Ramos (cell line): ENCODE data around the gene GANC.

Source experiments
- in situ Hi-C: fragments of 300-500 bp; cut with MboI; formaldehyde crosslinking; loops from one replicate; pipeline ENCODE4 v1.14.3; 2022; ENCODE audit warnings: low sequenced_read_pairs; ENCODE audit not compliant: unreplicated experiment

GANC gene

GRCh38 chr15:42373936-42374335, 100.9 kb downstream of the GANC start:
- in situ Hi-C loops, result no loop called here

- in situ Hi-C loops, result no loop called here
Measured at GRCh38 chr15:42374810-42375209, 101.8 kb downstream of the GANC start.

DNA sequence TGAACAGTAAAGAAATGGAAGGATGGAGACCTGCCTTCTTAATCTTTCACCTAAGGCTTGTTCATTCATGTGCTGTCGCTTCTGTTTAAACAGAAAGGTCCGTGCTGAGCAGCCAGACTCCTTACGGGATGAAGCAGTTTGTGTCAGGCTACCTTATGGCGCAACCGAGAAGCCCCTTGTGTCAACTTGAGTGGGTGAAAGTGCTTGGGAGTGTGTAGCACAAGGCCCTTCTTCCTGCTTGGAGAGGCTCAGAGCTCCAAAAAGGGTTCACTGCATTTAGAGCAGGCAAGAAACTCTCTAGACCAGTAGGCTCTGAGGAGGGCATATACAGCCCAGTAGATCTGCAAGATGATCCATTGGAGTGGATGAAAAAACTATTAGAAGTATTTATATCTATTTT, 102.3 kb downstream of the GANC start:
- in situ Hi-C loops, result no loop called here

DNA sequence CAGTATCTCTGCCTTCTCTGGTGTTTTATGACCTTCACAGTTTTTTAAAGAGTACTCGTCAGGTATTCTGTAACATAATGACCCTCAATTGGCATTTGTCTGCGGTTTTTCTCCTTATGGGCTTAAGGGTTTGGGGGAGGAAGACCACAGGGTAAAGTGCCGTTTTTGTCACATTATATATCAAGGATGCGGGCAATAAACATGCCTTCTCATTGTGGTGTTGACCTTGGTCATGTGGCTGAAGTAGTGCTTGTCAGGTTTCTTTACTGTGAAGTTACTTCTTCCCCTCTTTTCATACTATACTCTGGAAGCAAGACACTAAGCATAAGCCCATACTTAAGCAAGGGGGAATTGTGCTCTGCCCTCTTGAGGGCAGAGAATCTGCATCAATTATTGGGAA, 102.9 kb downstream of the GANC start:
- in situ Hi-C loops, result no loop called here

- in situ Hi-C loops, result no loop called here
Measured at GRCh38 chr15:42378011-42378410, 105.0 kb downstream of the GANC start.

- in situ Hi-C loops, result no loop called here
Measured at GRCh38 chr15:42384597-42384996, 111.6 kb downstream of the GANC start.

DNA sequence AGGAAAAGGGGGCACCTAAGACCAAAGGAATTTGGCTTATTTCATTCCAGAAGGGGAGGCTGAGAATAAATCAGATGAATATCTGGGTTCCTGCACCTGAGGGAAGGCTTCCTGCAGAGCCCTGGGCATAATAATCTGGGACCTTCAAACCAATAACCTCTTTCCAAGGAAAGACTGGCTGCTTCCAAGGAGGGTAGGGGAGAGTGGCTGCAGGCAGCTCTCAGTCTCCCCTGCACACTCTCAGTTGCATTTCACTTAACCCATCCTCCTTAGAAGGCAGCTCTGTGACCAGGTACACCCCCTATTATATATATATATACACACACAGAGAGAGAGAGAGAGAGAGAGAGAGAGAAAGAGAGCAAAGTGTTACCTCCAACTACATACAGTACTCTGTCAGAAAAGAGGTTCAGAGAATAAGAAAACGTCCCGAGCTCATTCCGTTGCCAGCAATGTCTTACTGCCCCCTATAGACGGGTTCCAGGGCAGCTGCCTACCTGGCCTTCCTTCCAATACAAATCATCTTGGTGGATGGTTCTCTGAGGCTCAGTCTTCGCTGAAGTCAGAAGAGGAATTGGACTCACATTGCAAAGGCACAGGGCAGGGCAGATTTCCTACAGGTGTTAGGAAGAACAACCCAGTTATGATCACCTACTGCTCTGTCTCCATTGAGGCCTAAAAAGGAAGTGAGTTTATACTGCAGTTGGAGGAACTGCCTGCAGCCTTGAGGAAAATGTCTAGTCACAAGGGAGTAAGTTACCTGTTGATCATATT, 112.4 kb downstream of the GANC start:
- in situ Hi-C loops, result no loop called here

- in situ Hi-C loops, result no loop called here
Measured at GRCh38 chr15:42385980-42386700, 113.1 kb downstream of the GANC start.

DNA sequence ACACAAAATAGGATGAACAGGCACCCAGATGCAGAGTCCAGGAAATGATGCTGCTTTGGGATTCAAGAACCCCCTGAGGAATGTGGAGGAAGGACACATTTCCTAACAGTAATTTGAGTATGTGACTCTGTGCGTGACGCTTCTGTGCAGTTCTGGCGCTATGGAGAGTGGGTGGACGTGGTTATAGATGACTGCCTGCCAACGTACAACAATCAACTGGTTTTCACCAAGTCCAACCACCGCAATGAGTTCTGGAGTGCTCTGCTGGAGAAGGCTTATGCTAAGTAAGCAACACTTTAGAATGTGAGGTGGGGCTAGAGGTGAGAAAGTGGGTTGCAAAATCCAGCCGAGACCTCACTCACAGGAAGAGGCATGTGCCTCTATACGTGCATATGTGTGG, 114.6 kb downstream of the GANC start:
- in situ Hi-C loops, result no loop called here

DNA sequence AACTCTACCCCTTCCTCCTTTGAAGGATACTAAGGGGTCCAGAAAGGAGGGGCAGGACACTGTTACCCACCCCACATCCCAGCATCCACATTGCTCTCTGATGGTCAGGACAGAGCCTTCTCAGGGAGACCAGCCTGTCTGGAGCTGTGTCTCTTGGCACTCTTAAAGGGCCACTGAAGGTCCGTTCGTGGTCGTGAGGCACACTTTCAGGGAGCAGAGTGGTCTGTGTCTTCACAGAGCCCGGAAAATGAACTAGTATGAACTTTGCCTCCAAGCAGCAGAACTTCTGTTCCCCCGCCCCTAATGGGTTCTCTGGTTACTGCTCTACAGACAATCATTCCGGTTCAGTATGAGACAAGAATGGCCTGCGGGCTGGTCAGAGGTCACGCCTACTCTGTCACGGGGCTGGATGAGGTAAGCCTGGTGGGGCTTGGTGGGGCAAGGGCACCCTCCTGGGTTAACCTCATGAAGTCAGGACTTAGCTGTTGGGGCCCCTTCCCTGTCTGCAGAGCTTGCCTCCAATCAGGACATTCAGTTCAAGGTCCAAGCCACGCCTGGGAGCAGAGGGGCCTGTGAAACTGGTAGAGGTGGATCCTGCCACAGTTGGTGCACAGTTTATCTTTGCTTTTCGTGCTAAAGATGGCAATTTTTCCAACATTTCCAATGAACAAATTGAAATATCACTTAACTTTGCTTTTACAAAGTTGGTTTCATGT, 119.5 kb downstream of the GANC start:
- in situ Hi-C loops, result no loop called here

GRCh38 chr15:42394106-42394505, 121.1 kb downstream of the GANC start:
- in situ Hi-C loops, result no loop called here

DNA sequence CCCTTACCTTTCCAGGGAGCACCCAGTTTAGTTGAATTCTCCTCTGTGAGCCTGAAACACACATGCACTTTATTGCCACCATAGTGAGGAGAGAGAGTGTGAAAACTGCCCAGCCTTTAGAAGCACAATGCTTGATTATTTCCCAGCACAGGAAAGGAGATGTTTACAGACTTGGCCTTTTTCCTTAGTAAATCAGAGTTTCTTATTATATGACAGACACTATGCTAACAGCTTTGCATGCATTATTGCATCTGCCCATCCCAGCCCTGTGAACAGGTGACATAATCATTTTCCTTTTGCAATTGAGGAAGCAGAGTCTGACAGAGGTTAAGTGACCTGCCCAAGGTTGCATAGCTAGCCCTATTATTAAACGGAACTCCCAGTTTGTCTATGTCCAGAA, 122.8 kb downstream of the GANC start:
- in situ Hi-C loops, result no loop called here

GRCh38 chr15:42401544-42402454, 128.8 kb downstream of the GANC start:
- in situ Hi-C loops, result no loop called here

DNA sequence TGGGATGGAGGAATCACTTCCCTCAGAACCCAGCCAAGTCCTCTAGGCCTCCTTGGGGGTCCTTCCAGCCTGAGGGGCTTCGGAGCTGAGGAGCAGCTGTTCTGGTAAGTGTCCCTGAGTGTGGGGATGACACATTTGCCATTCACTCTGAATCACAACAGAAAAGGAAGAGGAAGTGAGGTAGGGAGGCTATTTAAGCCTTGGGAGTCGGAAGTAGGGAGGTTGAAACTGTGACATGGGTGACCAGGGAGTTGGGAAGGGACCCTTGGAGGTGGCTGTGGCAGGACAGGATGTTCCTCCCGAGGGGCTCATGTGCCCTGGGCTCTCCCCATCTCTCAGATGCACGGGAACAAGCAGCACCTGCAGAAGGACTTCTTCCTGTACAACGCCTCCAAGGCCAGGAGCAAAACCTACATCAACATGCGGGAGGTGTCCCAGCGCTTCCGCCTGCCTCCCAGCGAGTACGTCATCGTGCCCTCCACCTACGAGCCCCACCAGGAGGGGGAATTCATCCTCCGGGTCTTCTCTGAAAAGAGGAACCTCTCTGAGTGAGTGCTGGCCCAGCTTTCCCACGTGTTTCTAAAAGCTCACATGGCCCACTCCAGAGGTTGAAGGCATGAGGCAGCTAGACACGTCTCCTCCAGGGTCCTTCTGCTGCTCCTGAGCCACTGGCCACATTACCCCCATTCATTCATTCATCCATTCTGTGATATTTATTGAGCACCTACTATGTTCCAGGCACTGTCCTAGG, 129.6 kb downstream of the GANC start:
- in situ Hi-C loops, result no loop called here

DNA sequence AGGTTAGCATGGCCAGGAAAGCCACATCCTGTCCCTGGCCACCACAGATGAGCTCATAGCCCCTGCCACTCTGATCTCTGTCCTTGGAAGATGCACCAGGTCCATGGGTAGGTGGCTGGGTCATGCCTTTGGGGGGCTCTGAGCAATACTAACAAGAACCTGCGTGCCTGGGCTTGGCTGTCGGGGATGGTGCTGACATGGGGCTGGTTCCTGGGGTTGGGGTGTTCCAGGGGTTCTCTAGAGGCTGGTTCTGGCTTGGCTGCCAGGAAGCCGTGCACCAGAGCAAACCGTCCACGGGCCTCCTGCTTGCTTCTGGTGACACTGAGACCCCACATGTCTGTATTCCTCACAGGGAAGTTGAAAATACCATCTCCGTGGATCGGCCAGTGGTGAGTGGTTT, 130.4 kb downstream of the GANC start:
- in situ Hi-C loops, result no loop called here

DNA sequence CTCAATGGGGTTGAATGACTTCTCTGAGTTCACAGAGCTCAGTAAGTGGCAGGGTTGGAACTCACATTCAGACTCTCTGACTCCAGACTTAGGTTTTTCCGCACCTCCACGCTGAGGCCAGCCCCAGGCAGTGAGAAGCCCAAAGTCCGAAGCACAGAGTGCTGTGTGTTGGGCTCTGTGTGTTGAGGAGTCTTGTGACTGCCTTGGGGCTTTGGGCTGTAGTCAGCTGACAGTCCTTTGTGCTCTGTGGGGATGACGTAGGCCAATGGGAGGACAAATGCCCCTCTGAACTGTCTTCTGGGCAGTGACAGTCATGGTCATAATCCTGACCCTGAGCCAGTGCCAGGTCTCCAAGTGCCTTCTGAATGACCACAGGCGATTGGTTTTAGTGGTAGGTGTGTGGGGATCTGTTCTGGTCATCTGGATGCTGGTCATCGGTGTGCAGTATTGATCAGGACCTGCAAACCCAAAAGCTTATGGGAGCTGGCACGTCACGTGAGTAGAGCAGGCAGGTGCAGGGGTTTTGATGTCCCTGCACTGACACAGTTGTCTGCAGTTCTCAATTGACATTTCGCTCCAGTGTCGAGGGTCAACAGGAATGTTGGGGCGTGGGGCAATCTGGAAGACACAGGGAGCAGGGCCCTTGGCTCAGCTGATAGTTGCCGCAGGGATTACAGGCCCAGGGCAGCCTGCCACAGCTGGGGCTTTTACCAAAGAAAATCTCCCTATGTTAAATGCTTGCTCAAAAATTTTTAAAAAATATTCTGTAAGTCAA, 131.6 kb downstream of the GANC start:
- in situ Hi-C loops, result no loop called here

- in situ Hi-C loops, result no loop called here
Measured at GRCh38 chr15:42405863-42406482, 133.0 kb downstream of the GANC start.
